CD4-positive, alpha-beta T cell (primary cell): ENCODE measurements around the gene FKRP. TPM values are rescaled to one million over a fixed set of nuclear protein-coding genes. Genes with fewer than 3 reads are reported as not detected.

Experiments used
- ATAC-seq: fragments of 200-7000 bp; cut with Tn5 transposase; one replicate; pipeline ENCODE4 v1.10.0; 2022; ENCODE audit warnings: mild to moderate bottlenecking; ENCODE audit not compliant: poor library complexity
- CTCF ChIA-PET: fragments of 350-600 bp; sonication (Branson Sonifier 250); formaldehyde crosslinking; loops from one replicate; lab custom pipeline; 2021; ENCODE audit warnings: antibody characterized with exemption, inconsistent platforms; lab: Charles Lee
- POLR2A ChIA-PET: fragments of 350-600 bp; sonication (Branson Sonifier 250); formaldehyde crosslinking; loops from one replicate; lab custom pipeline; 2021; ENCODE audit warnings: antibody characterized with exemption, inconsistent platforms; lab: Charles Lee
- DNase-seq, 14 experiments: peaks; one replicate each; pipeline ENCODE4 v3.0.0-alpha.2; 2013 to 2020; ENCODE audit warnings: mixed read lengths in 2 of 14
- H3K27ac ChIP-seq, 2 donors: one replicate each; pipeline versions ENCODE4 v1.5.1 to v1.7.0; 2013; ENCODE audit warnings: low read length in 2 of 2, low read depth in 1 of 2, mild to moderate bottlenecking in 1 of 2
- H3K27me3 ChIP-seq, 2 experiments: 1 replicate in 1 of 2; 2 replicates in 1 of 2; pipeline versions ENCODE4 v1.6.1 to v1.7.0; 2013; ENCODE audit warnings: low read length in 2 of 2, control low read depth in 1 of 2, mild to moderate bottlenecking in 1 of 2, moderate library complexity in 1 of 2; ENCODE audit not compliant: insufficient read depth in 2 of 2, control insufficient read depth in 1 of 2
- H3K36me3 ChIP-seq: one replicate; pipeline ENCODE4 v1.6.1; 2013; ENCODE audit warnings: low read length, control low read depth; ENCODE audit not compliant: insufficient read depth
- H3K4me1 ChIP-seq: one replicate; pipeline ENCODE4 v1.6.1; 2013; ENCODE audit warnings: low read length, control low read depth; ENCODE audit not compliant: insufficient read depth
- H3K4me3 ChIP-seq: one replicate; pipeline ENCODE4 v1.5.1; 2013; ENCODE audit warnings: mild to moderate bottlenecking, low read length, moderate library complexity
- H3K9me3 ChIP-seq, 2 experiments: 1 replicate in 1 of 2; 2 replicates in 1 of 2; pipeline versions ENCODE4 v1.6.1 to v1.7.0; 2013; ENCODE audit warnings: low read length in 2 of 2, mild to moderate bottlenecking in 2 of 2, control low read depth in 1 of 2, moderate library complexity in 1 of 2; ENCODE audit not compliant: control insufficient read depth in 1 of 2, insufficient read depth in 1 of 2
- H3K27ac Mint-ChIP-seq: one replicate; pipeline ENCODE4 v1.8.0; 2020; ENCODE audit warnings: mixed read lengths
- H3K27me3 Mint-ChIP-seq: one replicate; pipeline ENCODE4 v1.8.0; 2021; ENCODE audit warnings: mixed read lengths
- H3K36me3 Mint-ChIP-seq: one replicate; pipeline ENCODE4 v1.8.0; 2021; ENCODE audit warnings: low read depth, mixed read lengths
- H3K4me1 Mint-ChIP-seq: one replicate; pipeline ENCODE4 v1.8.0; 2021; ENCODE audit warnings: low read depth, mixed read lengths
- H3K4me3 Mint-ChIP-seq: one replicate; pipeline ENCODE4 v1.8.0; 2020; ENCODE audit warnings: mild to moderate bottlenecking, mixed read lengths
- H3K9me3 Mint-ChIP-seq: one replicate; pipeline ENCODE4 v1.8.0; 2020; ENCODE audit warnings: mixed read lengths
- intact Hi-C, 2 experiments: fragments of 100-400 bp; cut with DNase I in 1 of 2; cut with micrococcal nuclease in 1 of 2; formaldehyde crosslinking; loops; one replicate each; pipeline versions ENCODE4 v1.15.1 to v1.9.0; 2023 to 2025; cut with DNase I, micrococcal nuclease
- total RNA-seq, 174 experiments: library from RNA in 2 of 174; stranded (reverse) in 2 of 174; gene quantifications; one replicate each; pipeline ENCODE4 v1.2.3 and lab custom pipeline; 2021 to 2026
- TF ChIP-seq, protein P1 (sequence below): fragments of 200-600 bp; IDR thresholded peaks from one replicate; pipeline ENCODE4 v1.8.0; 2022; ENCODE audit warnings: antibody characterized with exemption, mild to moderate bottlenecking

FKRP gene
- total RNA-seq, 2 experiments from 2014 or later, result 19.0 to 20.2 TPM

DNA sequence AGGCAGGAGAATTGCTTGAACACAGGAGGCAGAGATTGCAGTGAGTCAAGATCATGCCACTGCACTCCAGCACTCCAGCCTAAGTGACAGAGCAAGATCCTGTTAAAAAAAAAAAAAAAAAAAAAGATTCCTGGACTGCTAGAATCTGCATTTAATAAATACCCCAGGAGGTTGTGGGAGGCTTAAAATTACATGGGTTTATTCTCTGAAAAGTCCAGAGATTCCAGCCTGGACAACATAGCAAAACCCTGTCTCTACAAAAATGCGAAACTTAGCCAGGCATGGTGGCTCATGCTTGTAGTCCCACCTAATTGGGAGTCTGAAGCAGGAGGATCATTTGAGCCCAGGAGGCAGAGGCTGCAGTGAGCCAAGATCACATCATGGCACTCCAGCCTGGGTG, 52.0 kb downstream of the FKRP start:
- CTCF ChIA-PET, result interaction anchor here (0.6 kb wide), 1 partner anchor 16 kb away, joined by 3 read pairs; no protein-coding TSS in a partner anchor

DNA sequence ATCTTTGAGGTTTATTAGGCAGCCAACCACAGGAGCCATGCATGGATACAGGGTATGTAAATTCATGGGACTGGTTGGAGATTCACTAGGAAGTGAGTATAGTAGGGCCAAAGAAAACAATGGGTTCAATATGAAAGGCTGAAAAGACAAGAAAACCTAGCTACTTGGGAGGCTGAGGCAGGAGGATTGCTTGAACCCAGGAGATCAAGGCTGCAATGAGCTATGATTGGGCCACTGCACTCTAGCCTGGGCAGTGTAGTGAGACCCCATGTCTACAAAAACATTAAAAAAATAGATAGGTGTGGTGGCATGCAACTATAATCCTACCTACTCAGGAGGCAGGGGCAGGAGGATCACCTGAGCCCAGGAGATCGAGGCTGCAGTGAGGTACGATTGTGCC, 52.9 kb downstream of the FKRP start:
- Histone ChIP-seq H3K9me3 (no peaks in the 10 kb centered on the region), H3K4me3 (no peak overlapping the region), H3K36me3 (no peaks in the 10 kb centered on the region), H3K27ac (no peak overlapping the region), H3K27me3 (no peaks in the 10 kb centered on the region), H3K4me1 (no peaks in the 10 kb centered on the region)
- Mint-ChIP-seq H3K4me3 (no peak overlapping the region), H3K27ac (no peak overlapping the region), H3K36me3 (no peaks in the 10 kb centered on the region), H3K4me1 (no peaks in the 10 kb centered on the region), H3K27me3 (no peaks in the 10 kb centered on the region), H3K9me3 (no peaks in the 10 kb centered on the region)
- intact Hi-C loops, result no loop called here
- DNase-seq (no peak), ATAC-seq (no peak)
- CTCF ChIA-PET, result interaction anchor here (0.6 to 1.4 kb wide), 2 partner anchors 32 to 506 kb away, joined by 3 to 4 read pairs; no protein-coding TSS in a partner anchor
- TF ChIP-seq, protein P1, sequence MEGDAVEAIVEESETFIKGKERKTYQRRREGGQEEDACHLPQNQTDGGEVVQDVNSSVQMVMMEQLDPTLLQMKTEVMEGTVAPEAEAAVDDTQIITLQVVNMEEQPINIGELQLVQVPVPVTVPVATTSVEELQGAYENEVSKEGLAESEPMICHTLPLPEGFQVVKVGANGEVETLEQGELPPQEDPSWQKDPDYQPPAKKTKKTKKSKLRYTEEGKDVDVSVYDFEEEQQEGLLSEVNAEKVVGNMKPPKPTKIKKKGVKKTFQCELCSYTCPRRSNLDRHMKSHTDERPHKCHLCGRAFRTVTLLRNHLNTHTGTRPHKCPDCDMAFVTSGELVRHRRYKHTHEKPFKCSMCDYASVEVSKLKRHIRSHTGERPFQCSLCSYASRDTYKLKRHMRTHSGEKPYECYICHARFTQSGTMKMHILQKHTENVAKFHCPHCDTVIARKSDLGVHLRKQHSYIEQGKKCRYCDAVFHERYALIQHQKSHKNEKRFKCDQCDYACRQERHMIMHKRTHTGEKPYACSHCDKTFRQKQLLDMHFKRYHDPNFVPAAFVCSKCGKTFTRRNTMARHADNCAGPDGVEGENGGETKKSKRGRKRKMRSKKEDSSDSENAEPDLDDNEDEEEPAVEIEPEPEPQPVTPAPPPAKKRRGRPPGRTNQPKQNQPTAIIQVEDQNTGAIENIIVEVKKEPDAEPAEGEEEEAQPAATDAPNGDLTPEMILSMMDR, result no peak
- POLR2A ChIA-PET, result no interaction called here

More for the DNA sequence above, 52.0 kb downstream of the FKRP start:
- Mint-ChIP-seq H3K4me3 (no peak overlapping the region), H3K27me3 (no peaks in the 10 kb centered on the region), H3K4me1 (no peaks in the 10 kb centered on the region), H3K9me3 (no peaks in the 10 kb centered on the region), H3K36me3 (no peaks in the 10 kb centered on the region), H3K27ac (no peak overlapping the region)
- H3K4me3 ChIP-seq, result no peak overlapping the region
- no peaks in the 10 kb centered on the region for H3K36me3 ChIP-seq
- intact Hi-C loops, result no loop called here
- no peaks in the 10 kb centered on the region for H3K27me3 ChIP-seq
- H3K9me3 ChIP-seq, result no peaks in the 10 kb centered on the region
- DNase-seq (no peak), ATAC-seq (no peak)
- POLR2A ChIA-PET, result no interaction called here
- H3K4me1 ChIP-seq, result peaks cover 1% of the 10 kb centered on the region
- TF ChIP-seq, protein P1, result no peak
- H3K27ac ChIP-seq, result no peak overlapping the region

DNA sequence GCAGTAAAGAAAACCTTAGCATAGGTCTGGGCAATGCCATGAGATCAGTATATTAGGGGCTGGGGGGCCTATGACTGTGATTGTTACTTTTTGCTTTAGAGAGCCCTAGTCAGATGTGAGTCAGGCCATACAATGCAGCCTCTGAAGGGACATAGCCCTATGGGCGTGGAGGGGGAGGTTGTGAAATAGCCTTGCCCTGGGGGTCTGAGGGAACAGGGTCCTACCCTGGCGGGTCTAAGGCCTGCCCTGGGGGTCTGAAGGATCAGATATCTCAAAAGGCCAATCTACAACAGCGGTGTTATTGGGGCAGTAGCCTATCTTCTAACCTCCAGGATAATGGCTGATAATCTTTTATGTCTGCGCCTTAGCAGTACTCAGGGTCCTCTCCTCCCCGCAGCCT, 56.3 kb downstream of the FKRP start:
- DNase-seq (no peak), ATAC-seq (no peak)
- H3K36me3 Mint-ChIP-seq, result no peaks in the 10 kb centered on the region
- ChIA-PET CTCF (no interaction called here), POLR2A (no interaction called here)
- H3K4me1 ChIP-seq, result no peaks in the 10 kb centered on the region
- H3K9me3 ChIP-seq, result no peaks in the 10 kb centered on the region
- H3K9me3 Mint-ChIP-seq, result no peaks in the 10 kb centered on the region
- H3K27me3 ChIP-seq, result no peaks in the 10 kb centered on the region
- TF ChIP-seq, protein P1, result no peak
- H3K27ac ChIP-seq, result no peak overlapping the region
- no peak overlapping the region for H3K4me3 Mint-ChIP-seq
- intact Hi-C loops, result no loop called here
- no peaks in the 10 kb centered on the region for H3K27me3 Mint-ChIP-seq
- H3K36me3 ChIP-seq, result no peaks in the 10 kb centered on the region
- H3K27ac Mint-ChIP-seq, result no peak overlapping the region
- no peak overlapping the region for H3K4me3 ChIP-seq
- H3K4me1 Mint-ChIP-seq, result no peaks in the 10 kb centered on the region
